ENCODE data around the gene ACSM5. TPM values are rescaled to one million over a fixed set of nuclear protein-coding genes. Genes with fewer than 3 reads are reported as not detected.
"Not testable (repeated sequence)": the region's sequence is repeated elsewhere in the genome, so short reads cannot be mapped to it uniquely, and the experiment has no call there.

The ACSM5 gene
- total RNA-seq, 1 experiment from 2014 or later: not detected

- no peak for DNase-seq (ENCODE audit: low read depth, low spot score)
- in situ Hi-C loops (cut with HindIII; ENCODE audit: low pct_unique_long_range_greater_than_20kb, low sequenced_read_pairs): no loop called here
These were observed 13.4 kb upstream of the ACSM5 start for GRCh38 chr16:20395946-20396345.

- in situ Hi-C loops (cut with HindIII; ENCODE audit: low pct_unique_long_range_greater_than_20kb, low sequenced_read_pairs): no loop called here
- no peak for DNase-seq (ENCODE audit: low read depth, low spot score)
These were observed 12.4 kb upstream of the ACSM5 start for GRCh38 chr16:20396846-20397467.

GRCh38 chr16:20397468-20398074 lies 11.8 kb upstream of the ACSM5 start:
- in situ Hi-C loops (cut with HindIII; ENCODE audit: low pct_unique_long_range_greater_than_20kb, low sequenced_read_pairs): no loop called here
- no peak for DNase-seq (ENCODE audit: low read depth, low spot score)

GRCh38 chr16:20398603-20399002 lies 10.7 kb upstream of the ACSM5 start:
- in situ Hi-C loops (cut with HindIII; ENCODE audit: low pct_unique_long_range_greater_than_20kb, low sequenced_read_pairs): no loop called here
- DNase-seq (ENCODE audit: low read depth, low spot score): no peak

GRCh38 chr16:20399185-20399584 lies 10.1 kb upstream of the ACSM5 start:
- in situ Hi-C loops (cut with HindIII; ENCODE audit: low pct_unique_long_range_greater_than_20kb, low sequenced_read_pairs): no loop called here
- no peak for DNase-seq (ENCODE audit: low read depth, low spot score)

- no peak for DNase-seq (ENCODE audit: low read depth, low spot score)
- in situ Hi-C loops (cut with HindIII; ENCODE audit: low pct_unique_long_range_greater_than_20kb, low sequenced_read_pairs): no loop called here
These were observed 8.3 kb upstream of the ACSM5 start for GRCh38 chr16:20401066-20401465.

GRCh38 chr16:20401475-20402016 lies 7.8 kb upstream of the ACSM5 start:
- no peak for DNase-seq (ENCODE audit: low read depth, low spot score)
- in situ Hi-C loops (cut with HindIII; ENCODE audit: low pct_unique_long_range_greater_than_20kb, low sequenced_read_pairs): no loop called here

GRCh38 chr16:20402651-20403050 lies 6.7 kb upstream of the ACSM5 start:
- DNase-seq (ENCODE audit: low read depth, low spot score): no peak
- in situ Hi-C loops (cut with HindIII; ENCODE audit: low pct_unique_long_range_greater_than_20kb, low sequenced_read_pairs): no loop called here

- DNase-seq (ENCODE audit: low read depth, low spot score): no peak
- in situ Hi-C loops (cut with HindIII; ENCODE audit: low pct_unique_long_range_greater_than_20kb, low sequenced_read_pairs): no loop called here
These were observed 4.7 kb upstream of the ACSM5 start, which contains the start of gene PDILT for GRCh38 chr16:20404637-20405036. Gene PDILT, minus strand, starts transcription at chr16:20404737. Its CDS starts 5,437 bp downstream, at chr16:20399300.

- in situ Hi-C loops (cut with HindIII; ENCODE audit: low pct_unique_long_range_greater_than_20kb, low sequenced_read_pairs): no loop called here
- no peak for DNase-seq (ENCODE audit: low read depth, low spot score)
These were observed 888 bp downstream of the ACSM5 start for GRCh38 chr16:20410121-20410723.

- in situ Hi-C loops (cut with HindIII; ENCODE audit: low pct_unique_long_range_greater_than_20kb, low sequenced_read_pairs): no loop called here
- no peak for DNase-seq (ENCODE audit: low read depth, low spot score)
These were observed 1.7 kb downstream of the ACSM5 start for GRCh38 chr16:20411055-20411454.

- no peak for DNase-seq (ENCODE audit: low read depth, low spot score)
These were observed 6.2 kb downstream of the ACSM5 start for GRCh38 chr16:20415541-20415940.

GRCh38 chr16:20419093-20419492 lies 9.8 kb downstream of the ACSM5 start:
- DNase-seq (ENCODE audit: low read depth, low spot score); in situ Hi-C loops (cut with HindIII; ENCODE audit: low pct_unique_long_range_greater_than_20kb, low sequenced_read_pairs): not testable (repeated sequence)

More at GRCh38 chr16:20415541-20415940, 6.2 kb downstream of the ACSM5 start:
- in situ Hi-C loops (cut with HindIII; ENCODE audit: low pct_unique_long_range_greater_than_20kb, low sequenced_read_pairs): no loop called here

GRCh38 chr16:20421748-20422147 lies 12.4 kb downstream of the ACSM5 start:
- DNase-seq (ENCODE audit: low read depth, low spot score); in situ Hi-C loops (cut with HindIII; ENCODE audit: low pct_unique_long_range_greater_than_20kb, low sequenced_read_pairs): not testable (repeated sequence)

GRCh38 chr16:20423772-20424128 lies 14.4 kb downstream of the ACSM5 start:
- DNase-seq (ENCODE audit: low read depth, low spot score); in situ Hi-C loops (cut with HindIII; ENCODE audit: low pct_unique_long_range_greater_than_20kb, low sequenced_read_pairs): not testable (repeated sequence)

- DNase-seq (ENCODE audit: low read depth, low spot score): no peak
- in situ Hi-C loops (cut with HindIII; ENCODE audit: low pct_unique_long_range_greater_than_20kb, low sequenced_read_pairs): no loop called here
These were observed 15.0 kb downstream of the ACSM5 start for GRCh38 chr16:20424129-20424866.

- DNase-seq (ENCODE audit: low read depth, low spot score); in situ Hi-C loops (cut with HindIII; ENCODE audit: low pct_unique_long_range_greater_than_20kb, low sequenced_read_pairs): not testable (repeated sequence)
These were observed 18.1 kb downstream of the ACSM5 start for GRCh38 chr16:20427401-20427797.

- DNase-seq (ENCODE audit: low read depth, low spot score); in situ Hi-C loops (cut with HindIII; ENCODE audit: low pct_unique_long_range_greater_than_20kb, low sequenced_read_pairs): not testable (repeated sequence)
These were observed 20.2 kb downstream of the ACSM5 start for GRCh38 chr16:20429499-20429898.

Measured in SK-MEL-5 (cell line).